GM12892 (cell line): Measurements from ENCODE around the gene SLC46A2.

ENCODE experiments used
- DNase-seq: peaks from one replicate; pipeline ENCODE4 v3.0.0; 2011; ENCODE audit not compliant: insufficient read length
- FAIRE-seq: peaks from 2 replicates; lab custom pipeline; 2011; peaks lifted over from hg19 to GRCh38; lab: Jason Lieb, UNC
- POLR2A ChIP-seq: IDR thresholded peaks from 2 replicates; pipeline ENCODE4 v1.6.1; 2011; ENCODE audit warnings: low read depth, low read length, control low read depth
- POLR2AphosphoS5 ChIP-seq: IDR thresholded peaks from 2 replicates; pipeline ENCODE4 v1.6.1; 2011; ENCODE audit warnings: low read depth, low read length, control low read depth
- TAF1 ChIP-seq: IDR thresholded peaks from 2 replicates; pipeline ENCODE4 v1.6.1; 2011; ENCODE audit warnings: low read depth, mild to moderate bottlenecking, control low read depth, low read length, borderline replicate concordance

The SLC46A2 gene

DNA sequence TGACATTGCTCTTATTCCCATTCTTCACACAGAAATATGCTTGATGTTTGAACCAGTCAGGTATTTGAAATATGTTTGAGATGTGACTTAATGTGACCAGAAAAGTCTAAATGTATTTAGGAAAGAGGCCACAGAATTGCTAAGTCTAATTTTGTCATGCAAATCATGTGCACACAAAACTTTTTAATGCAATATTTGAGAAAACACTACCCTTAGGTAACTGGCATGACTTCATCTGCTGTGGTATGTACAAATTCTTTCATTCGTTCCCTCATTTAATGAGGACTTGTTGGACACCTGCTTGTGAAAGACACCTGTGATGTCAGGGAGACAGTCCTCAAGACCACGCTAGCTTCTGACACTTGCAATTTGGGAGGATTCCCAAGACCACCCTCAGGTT is 21.1 kb upstream of the SLC46A2 start:
- TF ChIP-seq POLR2AphosphoS5: no peak
- no peak for TF ChIP-seq POLR2A
- no peak for TF ChIP-seq TAF1
- no peak for FAIRE-seq

GRCh38 chr9:112905084-112905483 is 14.4 kb upstream of the SLC46A2 start:
- no peak for TF ChIP-seq TAF1
- no peak for TF ChIP-seq POLR2AphosphoS5
- TF ChIP-seq POLR2A: no peak
- DNase-seq (no peak), FAIRE-seq (no peak)

More for the DNA sequence above, 21.1 kb upstream of the SLC46A2 start:
- no peak for DNase-seq

DNA sequence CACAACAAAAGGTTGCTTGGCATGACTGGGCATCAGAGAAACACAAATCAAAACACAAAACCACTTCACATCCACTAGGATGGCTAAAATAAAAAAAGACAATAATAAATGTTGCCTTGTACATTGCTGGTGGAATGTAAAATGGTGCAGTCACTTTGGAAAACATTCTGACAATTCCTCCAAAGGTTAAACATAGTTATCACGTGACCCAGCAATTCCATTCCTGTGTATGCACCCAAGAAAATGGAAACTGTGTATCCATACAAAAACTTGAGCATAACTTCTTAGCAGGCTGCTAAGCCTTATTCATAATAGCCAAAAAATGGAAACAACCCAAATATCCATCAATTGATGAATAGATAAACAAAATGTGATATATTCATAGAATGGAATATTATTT is 10.2 kb upstream of the SLC46A2 start:
- FAIRE-seq (no peak), DNase-seq (no peak)
- TF ChIP-seq POLR2A: no peak
- TF ChIP-seq TAF1: no peak
- no peak for TF ChIP-seq POLR2AphosphoS5

DNA sequence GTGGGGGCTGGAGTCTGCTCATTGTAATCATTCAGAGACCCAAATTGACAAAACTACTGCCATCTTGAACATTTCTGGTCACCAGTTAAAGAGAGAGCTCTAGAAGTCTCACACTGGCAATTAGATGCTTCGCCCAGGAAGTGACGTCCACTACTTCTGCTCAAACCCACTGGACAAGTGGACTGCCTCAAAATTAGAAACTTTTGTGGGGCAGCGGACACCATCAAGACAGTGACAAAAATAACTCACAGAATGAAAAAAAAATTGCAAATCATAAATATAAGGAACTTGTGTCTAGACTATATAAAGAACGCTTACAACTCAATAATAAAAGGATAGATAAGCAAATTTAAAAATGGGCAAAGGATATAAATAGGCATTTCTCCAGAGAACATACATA is 9.8 kb upstream of the SLC46A2 start:
- TF ChIP-seq TAF1 (no peak), POLR2AphosphoS5 (no peak), POLR2A (no peak)
- no peak for DNase-seq
- FAIRE-seq: no peak

- FAIRE-seq (no peak), DNase-seq (no peak)
- TF ChIP-seq POLR2A: no peak
Observed at GRCh38 chr9:112898872-112899311, 8.2 kb upstream of the SLC46A2 start.

GRCh38 chr9:112896131-112896530 is 5.5 kb upstream of the SLC46A2 start:
- DNase-seq (no peak), FAIRE-seq (no peak)
- TF ChIP-seq TAF1: no peak
- TF ChIP-seq POLR2AphosphoS5: no peak
- no peak for TF ChIP-seq POLR2A

DNA sequence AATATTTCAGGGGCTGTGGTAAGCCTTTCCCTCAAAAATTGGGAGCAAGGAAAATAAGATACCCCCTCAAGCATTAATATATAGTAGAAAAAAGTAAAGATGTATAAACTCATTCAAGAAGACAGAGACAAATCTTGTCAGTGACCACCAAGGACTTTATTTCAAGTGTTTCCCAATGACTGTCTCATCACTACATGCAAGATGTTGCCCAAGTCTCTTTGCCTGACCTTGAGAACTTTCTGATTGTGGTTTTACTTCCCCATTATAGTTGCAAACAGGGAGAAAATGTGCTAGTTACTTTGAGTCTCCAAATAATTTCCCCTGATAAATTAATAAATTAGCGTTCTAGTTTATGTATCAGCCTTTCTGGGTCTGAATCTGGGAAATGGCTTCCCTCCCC is 4.0 kb upstream of the SLC46A2 start:
- TF ChIP-seq POLR2AphosphoS5 (no peak), TAF1 (no peak), POLR2A (no peak)
- FAIRE-seq (no peak), DNase-seq (no peak)

DNA sequence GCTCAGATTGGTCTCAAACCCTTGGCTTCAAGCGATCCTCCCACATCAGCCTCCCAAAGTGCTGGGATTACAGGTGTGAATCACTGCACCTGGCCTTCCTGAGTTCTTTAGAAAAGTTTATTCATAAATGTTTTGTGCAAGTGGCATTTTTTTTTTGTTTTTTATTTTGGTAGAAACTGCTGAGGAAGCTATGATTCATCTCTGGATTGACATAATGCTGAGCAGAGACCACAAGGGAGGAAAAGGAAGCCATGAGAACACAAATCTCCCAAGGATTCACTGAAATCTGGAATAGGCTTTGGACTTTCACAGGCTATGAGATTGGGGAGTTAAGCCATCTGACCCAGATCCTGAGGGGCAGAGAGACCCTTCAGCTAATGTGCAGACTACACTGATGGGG is 3.4 kb upstream of the SLC46A2 start:
- no peak for TF ChIP-seq POLR2AphosphoS5
- FAIRE-seq: no peak
- no peak for DNase-seq

- no peak for TF ChIP-seq POLR2A
- no peak for TF ChIP-seq TAF1
- TF ChIP-seq POLR2AphosphoS5: no peak
- no peak for FAIRE-seq
- DNase-seq: no peak
Observed at GRCh38 chr9:112892981-112893380, 2.3 kb upstream of the SLC46A2 start.

- no peak for TF ChIP-seq POLR2AphosphoS5
- TF ChIP-seq TAF1: no peak
- TF ChIP-seq POLR2A: no peak
- no peak for DNase-seq
- no peak for FAIRE-seq
Observed at GRCh38 chr9:112891521-112891920, 845 bp upstream of the SLC46A2 start.

- TF ChIP-seq TAF1 (no peak), POLR2AphosphoS5 (no peak), POLR2A (no peak)
- FAIRE-seq: no peak
- DNase-seq: no peak
Observed at GRCh38 chr9:112887381-112887780, 3.3 kb downstream of the SLC46A2 start.

GRCh38 chr9:112886351-112886750 is 4.3 kb downstream of the SLC46A2 start:
- DNase-seq: no peak
- no peak for FAIRE-seq
- TF ChIP-seq POLR2A (no peak), POLR2AphosphoS5 (no peak), TAF1 (no peak)

DNA sequence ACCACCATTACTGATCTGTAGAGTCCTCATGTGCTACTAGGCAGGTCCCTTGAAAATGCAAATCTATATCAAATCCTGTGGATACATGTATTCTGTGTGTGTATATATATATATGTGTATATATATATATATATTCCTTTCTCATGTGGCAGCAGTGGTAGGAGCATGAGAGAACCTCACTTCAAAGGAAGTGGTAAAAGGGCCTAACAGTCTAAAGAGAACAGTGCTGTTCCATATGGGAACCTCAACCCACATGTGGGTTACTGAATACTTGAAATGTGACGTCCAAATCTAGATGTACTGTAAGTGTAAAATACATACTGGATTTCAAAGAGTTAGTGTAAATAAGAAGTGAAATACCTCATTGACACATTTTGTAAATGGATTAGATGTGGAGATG is 5.4 kb downstream of the SLC46A2 start:
- DNase-seq: no peak
- TF ChIP-seq POLR2A (no peak), POLR2AphosphoS5 (no peak), TAF1 (no peak)
- FAIRE-seq: no peak

GRCh38 chr9:112884721-112885120 is 6.0 kb downstream of the SLC46A2 start:
- no peak for DNase-seq
- no peak for FAIRE-seq
- no peak for TF ChIP-seq POLR2AphosphoS5
- no peak for TF ChIP-seq TAF1
- no peak for TF ChIP-seq POLR2A
